Ecto neural progenitor cell (in vitro differentiated cells): ENCODE results near the gene EIPR1.
"Not testable (repeated sequence)": the region's sequence is repeated elsewhere in the genome, so short reads cannot be mapped to it uniquely, and the experiment has no call there.

ENCODE experiments used
- DNase-seq: peaks from one replicate; pipeline ENCODE4 v3.0.0-alpha.2; 2018; ENCODE audit warnings: low spot score

Gene EIPR1

DNA sequence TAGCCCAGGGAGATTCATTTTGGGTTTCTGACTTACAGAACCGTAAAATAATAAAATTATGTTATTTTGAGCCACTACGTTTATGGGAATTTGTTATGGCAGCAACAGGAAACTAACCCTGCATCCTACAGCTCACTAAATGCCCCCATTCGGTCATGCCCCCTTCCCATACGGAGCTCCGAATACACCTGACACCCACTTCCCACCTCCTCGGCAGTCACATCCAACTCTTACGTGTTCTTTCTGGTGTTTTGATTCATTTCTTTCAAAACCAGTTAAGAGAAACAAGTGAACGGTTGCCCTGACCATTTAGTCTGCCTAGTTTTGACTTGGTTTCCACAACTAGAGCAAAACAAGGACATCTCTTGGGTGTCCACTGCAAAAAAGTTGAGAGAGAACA is 19.7 kb downstream of the EIPR1 start:
- no peak for DNase-seq

DNA sequence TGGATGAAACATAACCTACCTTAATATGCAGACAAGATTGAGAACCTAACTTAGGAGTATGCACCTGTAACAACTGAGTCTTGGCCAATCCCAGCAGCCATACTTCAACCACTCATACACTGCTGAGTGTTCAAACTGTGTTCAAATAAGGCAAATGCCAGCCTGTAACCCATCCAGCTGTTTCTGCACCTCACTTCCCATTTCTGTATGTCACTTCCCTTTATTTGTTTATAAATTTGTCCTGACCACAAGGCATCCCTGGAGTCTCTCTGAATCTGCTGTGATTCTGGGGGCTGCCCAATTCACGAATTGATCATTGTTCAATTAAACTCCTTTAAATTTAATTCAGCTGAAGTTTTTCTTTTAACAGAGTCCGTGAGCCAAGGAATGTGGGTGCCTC is 20.2 kb downstream of the EIPR1 start:
- not testable (repeated sequence) for DNase-seq

DNA sequence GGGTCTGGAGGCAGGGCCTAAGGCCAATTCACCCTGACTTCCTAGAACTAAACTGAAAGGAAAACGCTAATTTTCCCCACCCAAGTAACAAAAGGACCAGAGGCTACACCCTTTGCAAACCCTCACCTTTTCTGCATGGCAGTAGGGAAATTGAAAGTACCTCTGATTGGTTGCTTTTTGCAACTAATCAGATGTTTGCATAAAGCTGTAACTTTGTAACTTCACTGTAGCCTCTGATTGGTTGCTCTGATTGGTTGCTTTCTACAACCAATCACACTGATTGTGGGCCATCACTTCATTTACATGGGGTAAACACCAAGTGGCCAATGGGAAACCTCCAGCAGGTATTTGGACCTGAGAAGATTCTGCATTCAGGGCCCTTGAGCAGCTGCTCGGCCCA is 20.8 kb downstream of the EIPR1 start:
- no peak for DNase-seq

- no peak for DNase-seq
Measured at GRCh38 chr2:3355951-3356569, 21.6 kb downstream of the EIPR1 start.

- DNase-seq = no peak
Measured at GRCh38 chr2:3354986-3355385, 22.6 kb downstream of the EIPR1 start.

GRCh38 chr2:3349211-3349693 is 28.4 kb downstream of the EIPR1 start:
- DNase-seq = no peak

GRCh38 chr2:3348767-3349166 is 28.9 kb downstream of the EIPR1 start:
- no peak for DNase-seq

GRCh38 chr2:3345621-3346020 is 32.0 kb downstream of the EIPR1 start:
- no peak for DNase-seq

DNA sequence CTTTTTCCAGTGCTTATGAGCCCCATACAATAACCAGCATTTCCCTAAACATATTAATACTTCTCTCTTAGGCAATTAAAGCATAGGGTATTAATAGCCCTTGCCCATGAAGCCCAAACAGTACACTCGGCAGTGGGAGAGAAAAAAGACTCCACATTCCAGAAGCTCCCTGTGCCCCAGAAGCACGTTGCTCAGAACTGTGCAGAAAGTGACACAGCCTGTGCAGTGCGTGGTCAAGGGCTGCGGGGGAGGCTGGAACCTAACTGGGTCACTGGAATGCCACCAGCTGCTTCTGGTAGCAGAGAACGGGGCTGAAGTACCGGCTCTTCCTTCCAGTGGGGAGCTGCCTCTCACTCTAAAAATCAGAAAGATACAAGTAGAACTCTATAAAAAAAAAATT is 32.7 kb downstream of the EIPR1 start:
- DNase-seq = no peak

- no peak for DNase-seq
Measured at GRCh38 chr2:3343012-3343411, 34.6 kb downstream of the EIPR1 start.

GRCh38 chr2:3342324-3342723 is 35.3 kb downstream of the EIPR1 start:
- DNase-seq = no peak

DNA sequence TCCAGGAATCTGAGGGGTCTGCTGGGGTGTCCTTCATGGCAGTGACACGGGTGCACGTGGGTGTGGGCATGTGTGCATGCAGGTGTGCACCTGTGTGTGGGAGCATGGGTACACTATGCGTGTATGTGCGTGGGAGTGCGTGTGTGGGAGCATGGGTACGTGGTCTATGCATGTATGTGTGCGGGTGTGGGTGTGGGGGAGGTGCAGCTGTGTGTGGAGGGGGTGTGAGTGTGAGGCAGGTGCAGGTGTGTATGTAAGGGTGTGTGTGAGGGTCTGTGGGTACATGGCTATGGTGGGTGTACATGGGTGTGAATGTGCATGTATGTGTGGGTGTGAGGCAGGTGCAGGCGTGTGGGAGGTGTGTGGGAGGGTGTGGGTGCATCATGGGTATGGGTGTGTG is 36.3 kb downstream of the EIPR1 start:
- DNase-seq = no peak

DNA sequence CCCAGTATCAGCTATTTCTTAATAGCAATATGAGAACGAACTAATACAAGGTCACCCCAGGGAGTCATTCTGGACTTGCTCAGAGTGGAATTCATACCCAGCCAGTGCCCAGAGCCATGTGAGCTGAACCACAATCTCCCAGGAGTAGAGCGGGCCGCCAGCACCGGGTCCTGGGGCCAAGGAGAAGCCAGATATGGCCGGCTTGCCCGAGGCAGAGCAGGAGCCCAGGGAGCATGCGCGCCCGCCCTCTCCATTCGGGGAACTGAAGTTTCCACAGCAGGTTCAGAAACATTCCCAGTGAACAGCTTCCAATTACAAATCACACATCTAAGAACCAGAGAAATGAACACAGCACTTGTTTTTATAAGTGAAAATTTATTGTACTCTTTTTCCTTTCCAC is 37.5 kb downstream of the EIPR1 start:
- DNase-seq = no peak

- DNase-seq = no peak
Measured at GRCh38 chr2:3338340-3338739, 39.3 kb downstream of the EIPR1 start.

- DNase-seq = no peak
Measured at GRCh38 chr2:3336844-3337243, 40.8 kb downstream of the EIPR1 start.

DNA sequence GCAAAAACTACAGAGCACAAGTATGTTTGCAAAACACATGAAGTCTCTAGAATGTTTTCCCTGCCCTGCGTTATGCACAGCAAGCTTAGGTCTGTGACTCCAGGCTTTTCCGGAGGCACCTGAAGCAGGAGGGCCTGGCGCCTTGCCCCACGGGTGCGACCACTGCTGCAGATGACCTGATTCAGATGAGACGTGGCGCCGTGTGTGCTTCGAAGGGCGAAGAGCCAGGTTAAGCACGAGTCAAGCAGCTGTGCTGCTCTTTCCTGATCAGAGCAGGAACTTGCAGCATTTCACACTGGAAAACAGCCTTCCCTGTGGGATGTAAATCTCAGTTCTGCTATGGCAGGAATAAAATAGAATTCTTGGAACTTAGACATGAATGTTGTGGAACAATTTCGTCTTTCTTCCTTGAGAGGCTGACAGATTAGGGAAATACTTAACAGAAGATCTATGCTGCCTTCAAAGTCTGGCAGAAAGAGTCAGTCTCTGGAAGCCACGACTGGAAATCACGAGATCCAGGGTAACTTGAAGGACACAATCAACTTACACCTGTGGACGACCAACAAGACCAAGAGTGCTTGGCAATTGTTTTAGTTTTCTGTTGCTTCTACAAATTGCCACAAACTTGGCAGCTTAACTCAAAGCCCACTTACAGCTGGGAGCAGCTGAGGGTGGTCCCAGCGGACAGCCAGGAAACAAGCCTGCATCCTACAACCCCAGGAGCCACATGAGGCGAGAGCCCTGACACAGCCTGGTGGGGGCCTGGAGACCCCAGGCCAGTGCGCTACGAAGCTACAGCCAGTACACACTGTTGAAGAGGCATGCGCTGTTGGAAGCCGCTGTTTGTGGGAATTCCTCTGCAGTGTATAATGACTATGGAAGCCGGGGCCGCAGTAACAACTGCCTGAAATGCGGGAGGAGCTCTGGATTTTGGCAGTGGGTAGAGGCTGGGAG is 42.9 kb downstream of the EIPR1 start:
- DNase-seq = no peak

GRCh38 chr2:3332133-3332532 is 45.5 kb downstream of the EIPR1 start:
- DNase-seq = no peak

GRCh38 chr2:3329491-3329890 is 48.1 kb downstream of the EIPR1 start:
- DNase-seq = no peak

GRCh38 chr2:3326871-3327270 is 50.7 kb downstream of the EIPR1 start:
- DNase-seq = no peak

GRCh38 chr2:3326182-3326537 is 51.5 kb downstream of the EIPR1 start:
- DNase-seq = no peak

GRCh38 chr2:3325458-3326181 is 52.0 kb downstream of the EIPR1 start:
- DNase-seq = no peak

DNA sequence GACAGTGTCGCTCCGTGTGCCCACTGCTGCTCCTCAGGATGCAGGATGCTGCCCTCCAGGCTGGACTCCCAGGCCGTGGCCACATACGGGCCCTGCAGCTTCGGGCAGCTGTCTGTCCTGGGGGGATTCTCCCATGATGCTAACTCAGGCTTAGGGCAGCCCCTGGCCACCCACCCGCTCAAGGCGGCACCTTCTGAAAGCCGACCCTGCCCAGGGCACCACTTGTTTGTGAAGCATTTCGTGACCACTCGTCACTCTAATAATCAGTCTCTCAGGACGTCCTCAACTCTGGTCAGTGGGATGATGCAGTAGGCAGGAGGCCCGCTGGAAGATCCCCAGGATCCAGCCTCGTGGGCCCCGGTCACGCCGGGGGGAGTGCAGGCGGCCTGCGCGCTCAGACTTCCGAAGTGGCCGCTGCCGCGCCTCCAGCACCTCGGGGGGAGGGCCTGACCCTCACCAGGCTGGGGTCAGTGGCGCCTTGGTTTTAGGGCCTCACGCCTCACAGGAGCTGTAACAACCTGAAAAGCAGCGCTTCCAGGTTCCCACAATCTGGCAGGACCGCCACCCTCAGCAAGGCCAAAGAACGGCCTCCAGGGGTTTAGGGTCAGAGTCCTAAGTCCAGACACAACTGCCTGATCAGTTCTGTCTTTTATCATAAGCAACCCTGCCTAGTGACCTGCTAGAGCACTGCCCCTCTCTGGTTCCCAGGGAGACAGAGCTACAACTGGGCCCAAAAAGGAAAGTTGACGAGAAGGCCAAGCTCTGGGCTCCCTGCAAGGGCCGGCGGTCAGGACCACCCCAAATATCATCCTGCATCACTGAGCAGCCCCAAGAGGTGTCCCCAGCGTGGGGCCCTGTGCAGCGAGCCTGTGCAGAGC is 53.0 kb downstream of the EIPR1 start:
- DNase-seq = no peak
